ENCODE results near the gene PRPH. TPM values are rescaled to one million over a fixed set of nuclear protein-coding genes. Genes with fewer than 3 reads are reported as not detected.

Gene PRPH
- 0.05 to 0.11 TPM (median 0.08 TPM) in 3 replicates for polyA plus RNA-seq
- not detected for polyA plus RNA-seq (2011; ENCODE audit: low read depth)
- not detected in 2 replicates for polyA plus RNA-seq (2011; cell fraction: cytosol; rRNA removed)
- 0.10 TPM in 1 of 2 replicates, not detected in the other for polyA plus RNA-seq (2011; cell fraction: nucleus; rRNA removed)
- not detected in 2 replicates for polyA plus RNA-seq (2012; ENCODE audit: low replicate concordance)
- polyA minus RNA-seq: not detected in 3 replicates
- not detected for polyA minus RNA-seq (2011; cell fraction: cytosol; rRNA and poly(A)+ RNA removed)
- polyA minus RNA-seq (2011; cell fraction: nucleus; rRNA and poly(A)+ RNA removed): not detected in 2 replicates

DNA sequence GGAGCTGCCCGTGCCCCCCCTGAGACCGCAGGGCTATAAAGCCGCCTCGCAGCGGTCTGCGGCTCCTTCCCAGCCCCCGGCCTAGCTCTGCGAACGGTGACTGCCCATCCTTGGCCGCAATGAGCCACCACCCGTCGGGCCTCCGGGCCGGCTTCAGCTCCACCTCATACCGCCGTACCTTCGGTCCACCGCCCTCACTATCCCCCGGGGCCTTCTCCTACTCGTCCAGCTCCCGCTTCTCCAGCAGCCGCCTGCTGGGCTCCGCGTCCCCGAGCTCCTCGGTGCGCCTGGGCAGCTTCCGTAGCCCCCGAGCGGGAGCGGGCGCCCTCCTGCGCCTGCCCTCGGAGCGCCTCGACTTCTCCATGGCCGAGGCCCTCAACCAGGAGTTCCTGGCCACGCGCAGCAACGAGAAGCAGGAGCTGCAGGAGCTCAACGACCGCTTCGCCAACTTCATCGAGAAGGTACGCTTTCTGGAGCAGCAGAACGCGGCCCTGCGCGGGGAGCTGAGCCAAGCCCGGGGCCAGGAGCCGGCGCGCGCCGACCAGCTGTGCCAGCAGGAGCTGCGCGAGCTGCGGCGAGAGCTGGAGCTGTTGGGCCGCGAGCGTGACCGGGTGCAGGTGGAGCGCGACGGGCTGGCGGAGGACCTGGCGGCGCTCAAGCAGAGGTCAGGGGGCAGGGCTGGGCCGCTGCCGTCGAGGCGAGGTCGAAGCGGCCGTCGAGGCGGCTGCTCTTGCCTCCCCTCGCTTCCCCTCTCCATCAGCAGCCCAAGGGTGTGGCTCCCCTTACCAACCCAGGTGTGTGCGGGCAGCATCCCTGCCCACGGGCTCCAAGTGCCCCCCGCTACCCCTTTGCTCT is at the start of gene PRPH:
Gene PRPH, plus strand, starts transcription at position 66 of the 855 bp plus-strand sequence. Its CDS starts 54 bp downstream, at position 120.
- FAIRE-seq (no peak), DNase-seq (ENCODE audit: low read depth, low spot score) (no peak)
- no peak within 1 kb of the TSS for H3K4me3 ChIP-seq (ENCODE audit: control insufficient read depth in 2 of 3, extremely low read depth in 1 of 3, insufficient read depth in 2 of 3, low read depth in 1 of 3, low read length in 3 of 3)
- no peak within 1 kb of the TSS for H3K27ac ChIP-seq (ENCODE audit: control insufficient read depth, insufficient read depth, low read length)
- dilution Hi-C loops (cut with MboI; ENCODE audit: extremely low pct_ligation_motif_present, low sequenced_read_pairs): no loop called here
- H3K79me2 ChIP-seq (ENCODE audit: control insufficient read depth, insufficient read depth, low read length): no peaks in the 10 kb centered on the region
- H2AFZ ChIP-seq (ENCODE audit: control insufficient read depth, low read length): peak within 1 kb of the TSS; percentile 27
- TF ChIP-seq EZH2 (IDR thresholded peaks at IDR 0.05; ENCODE audit: low read length): peak; percentile 79
- TF ChIP-seq, protein P1, sequence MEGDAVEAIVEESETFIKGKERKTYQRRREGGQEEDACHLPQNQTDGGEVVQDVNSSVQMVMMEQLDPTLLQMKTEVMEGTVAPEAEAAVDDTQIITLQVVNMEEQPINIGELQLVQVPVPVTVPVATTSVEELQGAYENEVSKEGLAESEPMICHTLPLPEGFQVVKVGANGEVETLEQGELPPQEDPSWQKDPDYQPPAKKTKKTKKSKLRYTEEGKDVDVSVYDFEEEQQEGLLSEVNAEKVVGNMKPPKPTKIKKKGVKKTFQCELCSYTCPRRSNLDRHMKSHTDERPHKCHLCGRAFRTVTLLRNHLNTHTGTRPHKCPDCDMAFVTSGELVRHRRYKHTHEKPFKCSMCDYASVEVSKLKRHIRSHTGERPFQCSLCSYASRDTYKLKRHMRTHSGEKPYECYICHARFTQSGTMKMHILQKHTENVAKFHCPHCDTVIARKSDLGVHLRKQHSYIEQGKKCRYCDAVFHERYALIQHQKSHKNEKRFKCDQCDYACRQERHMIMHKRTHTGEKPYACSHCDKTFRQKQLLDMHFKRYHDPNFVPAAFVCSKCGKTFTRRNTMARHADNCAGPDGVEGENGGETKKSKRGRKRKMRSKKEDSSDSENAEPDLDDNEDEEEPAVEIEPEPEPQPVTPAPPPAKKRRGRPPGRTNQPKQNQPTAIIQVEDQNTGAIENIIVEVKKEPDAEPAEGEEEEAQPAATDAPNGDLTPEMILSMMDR (optimal IDR thresholded peaks at IDR 0.05 in 1 of 3, IDR thresholded peaks at IDR 0.05 in 1 of 3, conservative IDR thresholded peaks at IDR 0.05 in 1 of 3; ENCODE audit: extremely low read depth in 1 of 3, insufficient read depth in 2 of 3, low read length in 3 of 3): no peak
- H3K9me3 ChIP-seq (ENCODE audit: control insufficient read depth, low read depth, low read length): no peaks in the 10 kb centered on the region
- peaks cover 13% of the 10 kb centered on the region for H3K4me1 ChIP-seq (ENCODE audit: control insufficient read depth, extremely low read depth, insufficient read depth, low read length)
- H3K36me3 ChIP-seq (ENCODE audit: control insufficient read depth in 2 of 2, extremely low read depth in 1 of 2, insufficient read depth in 2 of 2, low read length in 2 of 2): no peaks in the 10 kb centered on the region
- peaks cover 47% of the 10 kb centered on the region for H3K27me3 ChIP-seq (ENCODE audit: control insufficient read depth, extremely low read depth, insufficient read depth, low read length)
- H3K4me2 ChIP-seq (ENCODE audit: control insufficient read depth, extremely low read depth, insufficient read depth, low read depth, low read length): no peak within 1 kb of the TSS
- no peak within 1 kb of the TSS for H3K9ac ChIP-seq (ENCODE audit: control insufficient read depth, extremely low read depth, insufficient read depth, low read length)
- no peaks in the 10 kb centered on the region for H4K20me1 ChIP-seq (ENCODE audit: control insufficient read depth, extremely low read depth, insufficient read depth, low read length)
- H3K9me1 ChIP-seq (ENCODE audit: control insufficient read depth, extremely low read depth, insufficient read depth, low read length): no peaks in the 10 kb centered on the region

DNA sequence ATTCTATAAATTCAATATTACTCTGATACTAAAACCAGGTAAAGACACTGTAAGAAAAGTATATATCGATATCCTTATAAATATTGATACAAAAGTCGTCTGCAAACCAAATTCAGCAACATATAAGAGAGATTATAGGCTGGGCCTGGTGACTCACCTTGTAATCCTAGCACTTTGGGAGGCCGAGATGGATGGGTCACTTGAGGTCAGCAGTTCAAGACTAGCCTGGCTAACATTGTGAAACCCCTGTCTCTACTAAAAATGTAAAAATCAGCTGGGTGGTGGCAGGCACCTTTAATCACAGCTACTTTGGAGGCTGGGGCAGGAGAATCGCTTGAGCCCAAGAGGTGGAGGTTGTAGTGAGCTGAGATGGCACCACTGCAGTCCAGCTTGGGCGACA is 43.6 kb upstream of the PRPH start:
- H3K4me1 ChIP-seq (ENCODE audit: control insufficient read depth, extremely low read depth, insufficient read depth, low read length): peaks cover 6% of the 10 kb centered on the region
- dilution Hi-C loops (cut with MboI; ENCODE audit: extremely low pct_ligation_motif_present, low sequenced_read_pairs): no loop called here
- no peaks in the 10 kb centered on the region for H3K79me2 ChIP-seq (ENCODE audit: control insufficient read depth, insufficient read depth, low read length)
- H3K9me1 ChIP-seq (ENCODE audit: control insufficient read depth, extremely low read depth, insufficient read depth, low read length): no peaks in the 10 kb centered on the region
- no peak for TF ChIP-seq EZH2 (IDR thresholded peaks at IDR 0.05; ENCODE audit: low read length)
- TF ChIP-seq, protein P1 (optimal IDR thresholded peaks at IDR 0.05 in 1 of 3, IDR thresholded peaks at IDR 0.05 in 1 of 3, conservative IDR thresholded peaks at IDR 0.05 in 1 of 3; ENCODE audit: extremely low read depth in 1 of 3, insufficient read depth in 2 of 3, low read length in 3 of 3): no peak
- DNase-seq (ENCODE audit: low read depth, low spot score) (no peak), FAIRE-seq (no peak)
- H3K36me3 ChIP-seq (ENCODE audit: control insufficient read depth in 2 of 2, extremely low read depth in 1 of 2, insufficient read depth in 2 of 2, low read length in 2 of 2): no peaks in the 10 kb centered on the region
- no peak overlapping the region for H3K9ac ChIP-seq (ENCODE audit: control insufficient read depth, extremely low read depth, insufficient read depth, low read length)
- H3K27me3 ChIP-seq (ENCODE audit: control insufficient read depth, extremely low read depth, insufficient read depth, low read length): no peaks in the 10 kb centered on the region
- no peaks in the 10 kb centered on the region for H3K9me3 ChIP-seq (ENCODE audit: control insufficient read depth, low read depth, low read length)
- H3K27ac ChIP-seq (ENCODE audit: control insufficient read depth, insufficient read depth, low read length): no peak overlapping the region
- H4K20me1 ChIP-seq (ENCODE audit: control insufficient read depth, extremely low read depth, insufficient read depth, low read length): no peaks in the 10 kb centered on the region
- no peak overlapping the region for H2AFZ ChIP-seq (ENCODE audit: control insufficient read depth, low read length)
- H3K4me3 ChIP-seq (ENCODE audit: control insufficient read depth in 2 of 3, extremely low read depth in 1 of 3, insufficient read depth in 2 of 3, low read depth in 1 of 3, low read length in 3 of 3): no peak overlapping the region
- no peak overlapping the region for H3K4me2 ChIP-seq (ENCODE audit: control insufficient read depth, extremely low read depth, insufficient read depth, low read depth, low read length)

All from keratinocyte (primary cell).